ENCODE results near the gene TMSB15B.

- TF ChIP-seq, protein P1, sequence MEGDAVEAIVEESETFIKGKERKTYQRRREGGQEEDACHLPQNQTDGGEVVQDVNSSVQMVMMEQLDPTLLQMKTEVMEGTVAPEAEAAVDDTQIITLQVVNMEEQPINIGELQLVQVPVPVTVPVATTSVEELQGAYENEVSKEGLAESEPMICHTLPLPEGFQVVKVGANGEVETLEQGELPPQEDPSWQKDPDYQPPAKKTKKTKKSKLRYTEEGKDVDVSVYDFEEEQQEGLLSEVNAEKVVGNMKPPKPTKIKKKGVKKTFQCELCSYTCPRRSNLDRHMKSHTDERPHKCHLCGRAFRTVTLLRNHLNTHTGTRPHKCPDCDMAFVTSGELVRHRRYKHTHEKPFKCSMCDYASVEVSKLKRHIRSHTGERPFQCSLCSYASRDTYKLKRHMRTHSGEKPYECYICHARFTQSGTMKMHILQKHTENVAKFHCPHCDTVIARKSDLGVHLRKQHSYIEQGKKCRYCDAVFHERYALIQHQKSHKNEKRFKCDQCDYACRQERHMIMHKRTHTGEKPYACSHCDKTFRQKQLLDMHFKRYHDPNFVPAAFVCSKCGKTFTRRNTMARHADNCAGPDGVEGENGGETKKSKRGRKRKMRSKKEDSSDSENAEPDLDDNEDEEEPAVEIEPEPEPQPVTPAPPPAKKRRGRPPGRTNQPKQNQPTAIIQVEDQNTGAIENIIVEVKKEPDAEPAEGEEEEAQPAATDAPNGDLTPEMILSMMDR (IDR thresholded peaks at IDR 0.05) = no peak
- TF ChIP-seq POLR2A (IDR thresholded peaks at IDR 0.05) = no peak
Observed at GRCh38 chrX:103932133-103932532, 30.3 kb upstream of the TMSB15B start.

Measured in right lobe of liver (tissue), 4 donors.